ENCODE results near the gene THAP3.

Gene THAP3

GRCh38 chr1:6658359-6659060 lies 33.8 kb downstream of the THAP3 start:
- TF ChIP-seq POLR2AphosphoS5 (IDR thresholded peaks at IDR 0.05; ENCODE audit: low read depth, low read length) (no peak), REST (IDR thresholded peaks at IDR 0.05; ENCODE audit: insufficient read depth in 1 of 2, low read depth in 2 of 2, low read length in 2 of 2) (no peak), FOXP2 (optimal IDR thresholded peaks at IDR 0.05; ENCODE audit: borderline replicate concordance, extremely low read depth, extremely low read length, insufficient read depth) (no peak), SIN3A (IDR thresholded peaks at IDR 0.05; ENCODE audit: borderline replicate concordance, insufficient read depth, low read length) (no peak), TAF1 (IDR thresholded peaks at IDR 0.05; ENCODE audit: borderline replicate concordance, insufficient read depth, low read length) (no peak)

- TF ChIP-seq REST (IDR thresholded peaks at IDR 0.05; ENCODE audit: insufficient read depth in 1 of 2, low read depth in 2 of 2, low read length in 2 of 2) (no peak), POLR2AphosphoS5 (IDR thresholded peaks at IDR 0.05; ENCODE audit: low read depth, low read length) (no peak), SIN3A (IDR thresholded peaks at IDR 0.05; ENCODE audit: borderline replicate concordance, insufficient read depth, low read length) (no peak), TAF1 (IDR thresholded peaks at IDR 0.05; ENCODE audit: borderline replicate concordance, insufficient read depth, low read length) (no peak), FOXP2 (optimal IDR thresholded peaks at IDR 0.05; ENCODE audit: borderline replicate concordance, extremely low read depth, extremely low read length, insufficient read depth) (no peak)
Measured at GRCh38 chr1:6660415-6661049, 35.9 kb downstream of the THAP3 start.

- TF ChIP-seq FOXP2 (optimal IDR thresholded peaks at IDR 0.05; ENCODE audit: borderline replicate concordance, extremely low read depth, extremely low read length, insufficient read depth) = no peak
- TF ChIP-seq SIN3A (IDR thresholded peaks at IDR 0.05; ENCODE audit: borderline replicate concordance, insufficient read depth, low read length) = no peak
- no peak for TF ChIP-seq POLR2AphosphoS5 (IDR thresholded peaks at IDR 0.05; ENCODE audit: low read depth, low read length)
- no peak for TF ChIP-seq REST (IDR thresholded peaks at IDR 0.05; ENCODE audit: insufficient read depth in 1 of 2, low read depth in 2 of 2, low read length in 2 of 2)
Measured at GRCh38 chr1:6666696-6667095, 42.0 kb downstream of the THAP3 start.

- TF ChIP-seq REST (IDR thresholded peaks at IDR 0.05; ENCODE audit: insufficient read depth in 1 of 2, low read depth in 2 of 2, low read length in 2 of 2) (no peak), POLR2AphosphoS5 (IDR thresholded peaks at IDR 0.05; ENCODE audit: low read depth, low read length) (no peak), FOXP2 (optimal IDR thresholded peaks at IDR 0.05; ENCODE audit: borderline replicate concordance, extremely low read depth, extremely low read length, insufficient read depth) (no peak), TAF1 (IDR thresholded peaks at IDR 0.05; ENCODE audit: borderline replicate concordance, insufficient read depth, low read length) (no peak)
Measured at GRCh38 chr1:6667139-6667538, 42.5 kb downstream of the THAP3 start.

Data from PFSK-1 (cell line).